GM12801 (cell line): Measurements from ENCODE around the gene SIGLEC9.

Source experiments
- TF ChIP-seq, protein P1 (sequence below): IDR thresholded peaks from one replicate; pipeline ENCODE4 v1.5.1; 2011; ENCODE audit warnings: control low read depth; ENCODE audit not compliant: insufficient read length; ENCODE audit errors: extremely low read depth

SIGLEC9 gene

GRCh38 chr19:51163257-51163656 is 38.6 kb downstream of the SIGLEC9 start:
- TF ChIP-seq, protein P1, sequence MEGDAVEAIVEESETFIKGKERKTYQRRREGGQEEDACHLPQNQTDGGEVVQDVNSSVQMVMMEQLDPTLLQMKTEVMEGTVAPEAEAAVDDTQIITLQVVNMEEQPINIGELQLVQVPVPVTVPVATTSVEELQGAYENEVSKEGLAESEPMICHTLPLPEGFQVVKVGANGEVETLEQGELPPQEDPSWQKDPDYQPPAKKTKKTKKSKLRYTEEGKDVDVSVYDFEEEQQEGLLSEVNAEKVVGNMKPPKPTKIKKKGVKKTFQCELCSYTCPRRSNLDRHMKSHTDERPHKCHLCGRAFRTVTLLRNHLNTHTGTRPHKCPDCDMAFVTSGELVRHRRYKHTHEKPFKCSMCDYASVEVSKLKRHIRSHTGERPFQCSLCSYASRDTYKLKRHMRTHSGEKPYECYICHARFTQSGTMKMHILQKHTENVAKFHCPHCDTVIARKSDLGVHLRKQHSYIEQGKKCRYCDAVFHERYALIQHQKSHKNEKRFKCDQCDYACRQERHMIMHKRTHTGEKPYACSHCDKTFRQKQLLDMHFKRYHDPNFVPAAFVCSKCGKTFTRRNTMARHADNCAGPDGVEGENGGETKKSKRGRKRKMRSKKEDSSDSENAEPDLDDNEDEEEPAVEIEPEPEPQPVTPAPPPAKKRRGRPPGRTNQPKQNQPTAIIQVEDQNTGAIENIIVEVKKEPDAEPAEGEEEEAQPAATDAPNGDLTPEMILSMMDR: no peak

DNA sequence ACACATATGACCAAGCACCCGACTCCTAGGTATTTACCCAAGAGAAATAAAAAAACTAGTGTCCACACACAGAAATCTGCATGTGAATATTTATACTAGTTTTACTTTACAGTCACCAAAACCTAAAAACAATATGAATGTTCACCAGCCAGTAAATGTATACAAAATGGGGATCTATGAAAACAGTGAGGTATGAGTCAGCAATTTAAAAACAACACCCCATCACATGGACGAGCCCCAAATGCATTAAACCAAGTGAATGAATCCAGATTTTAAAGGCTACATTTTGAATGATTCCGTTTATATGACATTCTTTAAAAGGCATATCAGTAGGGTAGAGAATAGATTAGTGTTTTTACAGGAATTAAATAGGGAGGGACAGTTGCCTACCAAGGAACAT is 39.5 kb downstream of the SIGLEC9 start:
- TF ChIP-seq, protein P1: no peak

DNA sequence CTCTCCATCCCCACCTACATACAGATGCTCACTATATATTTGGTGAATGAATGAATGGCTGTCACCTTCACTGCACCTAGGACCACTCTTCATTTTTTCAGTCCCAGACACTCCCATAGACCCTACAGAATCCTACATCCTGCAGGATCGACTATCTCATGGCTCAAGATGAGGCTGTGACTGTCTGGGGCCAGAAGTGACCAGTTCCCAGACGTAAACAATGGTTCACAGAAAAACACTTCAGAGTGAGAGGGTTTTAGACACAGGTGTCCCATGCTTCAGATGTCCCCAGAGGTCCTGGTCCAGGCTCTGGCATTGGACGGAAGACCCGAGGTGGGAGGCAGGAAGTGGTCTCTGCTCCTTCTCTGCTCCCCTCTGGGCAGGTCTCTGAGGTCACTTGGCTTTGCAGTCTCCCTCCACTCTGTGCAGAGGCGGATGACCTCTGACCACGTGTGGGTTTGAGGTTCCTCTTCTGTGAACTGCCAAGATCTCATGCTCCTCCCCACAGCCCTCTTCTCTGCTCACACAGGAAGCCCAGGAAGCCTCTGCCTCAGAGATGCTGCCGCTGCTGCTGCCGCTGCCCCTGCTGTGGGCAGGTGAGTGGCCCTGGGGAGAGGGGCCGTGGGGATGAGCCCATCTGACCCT is 42.3 kb downstream of the SIGLEC9 start:
- TF ChIP-seq, protein P1: no peak

DNA sequence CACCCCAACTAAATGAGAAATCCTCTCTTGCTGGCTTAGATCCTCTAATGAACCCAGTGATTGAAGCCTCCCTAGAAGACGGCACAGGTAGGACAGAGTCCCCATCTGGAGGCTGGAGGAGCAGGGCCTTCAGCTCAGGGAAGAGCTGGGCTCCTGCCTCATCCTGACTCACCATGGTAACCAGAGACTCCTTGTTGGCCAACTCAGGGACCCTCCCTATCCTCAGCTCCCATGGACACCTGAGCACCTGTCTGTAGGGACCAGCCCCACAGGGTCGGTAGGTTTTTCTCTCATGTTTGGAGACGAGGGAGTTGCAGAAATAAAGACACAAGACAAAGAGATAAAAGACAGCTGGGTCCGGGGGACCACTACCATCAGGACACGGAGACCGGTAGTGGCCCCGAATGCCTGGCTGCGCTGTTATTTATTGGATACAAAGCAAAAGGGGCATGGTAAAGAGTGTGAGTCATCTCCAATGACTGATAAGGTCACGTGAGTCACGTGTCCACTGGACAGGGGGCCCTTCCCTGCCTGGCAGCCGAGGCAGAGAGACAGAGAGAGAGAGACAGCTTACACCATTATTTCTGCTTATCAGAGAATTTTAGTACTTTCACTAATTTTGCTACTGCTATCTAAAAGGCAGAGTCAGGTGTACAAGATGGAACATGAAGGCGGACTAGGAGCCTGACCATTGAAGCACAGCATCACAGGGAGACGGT is 44.0 kb downstream of the SIGLEC9 start:
- TF ChIP-seq, protein P1: no peak

GRCh38 chr19:51172223-51172622 is 47.5 kb downstream of the SIGLEC9 start:
- TF ChIP-seq, protein P1: no peak

DNA sequence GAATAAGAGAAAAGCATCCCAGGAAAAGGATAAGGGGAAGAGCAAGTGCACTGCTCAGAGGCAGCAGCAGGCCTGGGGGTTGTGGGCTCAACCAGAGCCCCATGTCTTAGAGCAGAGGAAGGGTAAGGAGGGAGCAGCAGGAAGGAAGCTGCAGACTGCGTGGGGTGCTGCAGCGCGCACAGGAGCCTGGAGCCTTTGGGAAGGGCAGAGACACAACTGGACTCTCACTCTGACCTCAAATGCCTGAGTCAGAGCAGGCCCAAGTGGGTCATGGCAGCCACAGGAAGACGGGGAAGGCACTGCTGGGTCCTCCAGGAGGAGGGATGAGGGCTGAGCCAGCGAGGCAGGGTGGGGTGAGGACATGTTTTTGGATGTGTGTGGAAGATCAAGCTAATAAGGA is 49.0 kb downstream of the SIGLEC9 start:
- TF ChIP-seq, protein P1: no peak

GRCh38 chr19:51179256-51179655 is 54.5 kb downstream of the SIGLEC9 start:
- TF ChIP-seq, protein P1: no peak
